Measurements from ENCODE around the gene MRAP2. TPM values are rescaled to one million over a fixed set of nuclear protein-coding genes. Genes with fewer than 3 reads are reported as not detected.

Gene MRAP2
- total and polyA plus RNA-seq, 2 donors (not counting 3 experiments of a cell fraction or from before 2014, with no cell fraction given), result 5.8 to 8.6 TPM

GRCh38 chr6:84016029-84016428 lies 17.5 kb upstream of the MRAP2 start:
- no peak overlapping the region for H3K4me2 ChIP-seq (ENCODE audit: insufficient read depth, low read length)
- dilution Hi-C loops (cut with MboI; ENCODE audit: extremely low pct_ligation_motif_present, low sequenced_read_pairs), result no loop called here
- H3K9me1 ChIP-seq (replicated peaks; ENCODE audit: control insufficient read depth, extremely low read depth, insufficient read depth, low read length), result no peaks in the 10 kb centered on the region
- DNase-seq (ENCODE audit: low read depth, low spot score) (no peak), FAIRE-seq (no peak)
- no peaks in the 10 kb centered on the region for H4K20me1 ChIP-seq (replicated peaks; ENCODE audit: control insufficient read depth, extremely low read depth, insufficient read depth, low read length)
- intact Hi-C loops (cut with micrococcal nuclease), result no loop called here
- H3K4me3 ChIP-seq (replicated peaks in 1 of 3; ENCODE audit: insufficient read depth in 1 of 3, low read depth in 1 of 3, low read length in 3 of 3), result no peak overlapping the region
- TF ChIP-seq EZH2 (IDR thresholded peaks at IDR 0.05; ENCODE audit: borderline replicate concordance, low read depth, low read length, severe bottlenecking) (no peak), POLR2AphosphoS5 (IDR thresholded peaks at IDR 0.05; ENCODE audit: insufficient read depth, low read depth, low read length) (no peak), MYC (IDR thresholded peaks at IDR 0.05; ENCODE audit: low read depth, low read length) (no peak)
- no peaks in the 10 kb centered on the region for H3K36me3 ChIP-seq (ENCODE audit: control insufficient read depth in 2 of 2, extremely low read depth in 1 of 2, insufficient read depth in 2 of 2, low read length in 2 of 2)
- H3K79me2 ChIP-seq (ENCODE audit: control insufficient read depth, insufficient read depth, low read length), result no peaks in the 10 kb centered on the region
- H3K9ac ChIP-seq (replicated peaks; ENCODE audit: extremely low read depth, insufficient read depth, low read length), result no peak overlapping the region
- no TSS peak for BruUV-seq (replicated peaks)
- ChIA-PET POLR2A (no interaction called here), CTCF (no interaction called here)
- no peak overlapping the region for H2AFZ ChIP-seq (ENCODE audit: low read depth, low read length)
- H3K27ac ChIP-seq (ENCODE audit: insufficient read depth, low read depth, low read length), result no peak overlapping the region
- H3K4me1 ChIP-seq (ENCODE audit: control insufficient read depth, extremely low read depth, insufficient read depth, low read length), result no peaks in the 10 kb centered on the region
- no peaks in the 10 kb centered on the region for H3K27me3 ChIP-seq (ENCODE audit: control insufficient read depth in 2 of 2, insufficient read depth in 2 of 2, low read length in 2 of 2)
- no peaks in the 10 kb centered on the region for H3K9me3 ChIP-seq (replicated peaks; ENCODE audit: control insufficient read depth, insufficient read depth, low read length)

DNA sequence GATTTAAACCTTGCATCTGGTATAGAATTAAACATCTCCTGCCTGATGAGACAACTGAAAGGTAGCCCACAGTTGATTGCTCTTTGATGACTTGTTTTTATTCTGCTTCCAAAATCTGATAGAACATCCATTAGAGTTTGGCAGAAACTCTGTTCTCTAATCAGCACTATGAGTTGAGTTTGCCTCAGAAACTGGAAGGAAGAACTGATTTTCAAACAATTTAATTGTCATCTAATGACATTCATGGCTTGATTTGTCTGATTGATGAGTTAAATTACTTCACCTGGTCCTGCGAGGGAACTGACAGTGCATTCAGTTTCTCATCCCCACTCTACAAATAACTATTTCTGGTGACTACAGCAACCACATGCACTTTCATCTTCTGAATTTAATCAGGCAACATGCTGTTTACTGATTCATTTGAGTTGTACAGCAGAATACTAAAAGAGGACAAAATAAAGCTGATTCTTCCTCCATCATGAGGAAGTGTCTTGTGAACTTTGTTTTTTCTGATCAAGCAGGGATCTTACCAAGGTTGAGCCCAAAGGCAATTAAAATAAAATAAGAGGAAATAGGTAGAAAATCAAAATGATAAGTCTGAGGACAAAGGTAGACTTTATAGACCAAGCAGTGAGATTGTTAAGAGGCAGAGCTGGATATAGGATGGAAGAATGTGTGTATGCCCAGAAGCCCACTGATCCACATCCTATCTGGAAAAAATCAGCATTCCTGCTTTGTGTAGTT lies 15.7 kb upstream of the MRAP2 start:
- POLR2A ChIA-PET, result no interaction called here
- no peak overlapping the region for H3K27ac ChIP-seq (ENCODE audit: insufficient read depth, low read depth, low read length)

More for the DNA sequence above, 15.7 kb upstream of the MRAP2 start:
- no peaks in the 10 kb centered on the region for H4K20me1 ChIP-seq (replicated peaks; ENCODE audit: control insufficient read depth, extremely low read depth, insufficient read depth, low read length)
- DNase-seq (ENCODE audit: low read depth, low spot score) (no peak), FAIRE-seq (no peak)
- no peak overlapping the region for H3K4me2 ChIP-seq (ENCODE audit: insufficient read depth, low read length)
- TF ChIP-seq JUN (IDR thresholded peaks at IDR 0.05; ENCODE audit: borderline replicate concordance, insufficient read depth, insufficient read length, low read depth) (no peak), POLR2AphosphoS5 (IDR thresholded peaks at IDR 0.05; ENCODE audit: insufficient read depth, low read depth, low read length) (no peak), GATA2 (IDR thresholded peaks at IDR 0.05; ENCODE audit: insufficient read depth, insufficient read length, low read depth, low read length) (no peak), EZH2 (IDR thresholded peaks at IDR 0.05; ENCODE audit: borderline replicate concordance, low read depth, low read length, severe bottlenecking) (no peak), POLR2A (IDR thresholded peaks at IDR 0.05; ENCODE audit: low read depth, low read length) (no peak), FOS (IDR thresholded peaks at IDR 0.05; ENCODE audit: borderline replicate concordance, insufficient read depth, low read length) (no peak), MYC (IDR thresholded peaks at IDR 0.05; ENCODE audit: low read depth, low read length) (no peak)
- TF ChIP-seq, protein P1, sequence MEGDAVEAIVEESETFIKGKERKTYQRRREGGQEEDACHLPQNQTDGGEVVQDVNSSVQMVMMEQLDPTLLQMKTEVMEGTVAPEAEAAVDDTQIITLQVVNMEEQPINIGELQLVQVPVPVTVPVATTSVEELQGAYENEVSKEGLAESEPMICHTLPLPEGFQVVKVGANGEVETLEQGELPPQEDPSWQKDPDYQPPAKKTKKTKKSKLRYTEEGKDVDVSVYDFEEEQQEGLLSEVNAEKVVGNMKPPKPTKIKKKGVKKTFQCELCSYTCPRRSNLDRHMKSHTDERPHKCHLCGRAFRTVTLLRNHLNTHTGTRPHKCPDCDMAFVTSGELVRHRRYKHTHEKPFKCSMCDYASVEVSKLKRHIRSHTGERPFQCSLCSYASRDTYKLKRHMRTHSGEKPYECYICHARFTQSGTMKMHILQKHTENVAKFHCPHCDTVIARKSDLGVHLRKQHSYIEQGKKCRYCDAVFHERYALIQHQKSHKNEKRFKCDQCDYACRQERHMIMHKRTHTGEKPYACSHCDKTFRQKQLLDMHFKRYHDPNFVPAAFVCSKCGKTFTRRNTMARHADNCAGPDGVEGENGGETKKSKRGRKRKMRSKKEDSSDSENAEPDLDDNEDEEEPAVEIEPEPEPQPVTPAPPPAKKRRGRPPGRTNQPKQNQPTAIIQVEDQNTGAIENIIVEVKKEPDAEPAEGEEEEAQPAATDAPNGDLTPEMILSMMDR (IDR thresholded peaks at IDR 0.05; ENCODE audit: extremely low read depth in 1 of 2, insufficient read depth in 1 of 2, low read depth in 1 of 2, low read length in 2 of 2), result no peak
- TF ChIP-seq, protein P2, sequence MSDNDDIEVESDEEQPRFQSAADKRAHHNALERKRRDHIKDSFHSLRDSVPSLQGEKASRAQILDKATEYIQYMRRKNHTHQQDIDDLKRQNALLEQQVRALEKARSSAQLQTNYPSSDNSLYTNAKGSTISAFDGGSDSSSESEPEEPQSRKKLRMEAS (IDR thresholded peaks at IDR 0.05; ENCODE audit: insufficient read depth, insufficient read length), result no peak
- H3K9me3 ChIP-seq (replicated peaks; ENCODE audit: control insufficient read depth, insufficient read depth, low read length), result no peaks in the 10 kb centered on the region
- intact Hi-C loops (cut with micrococcal nuclease) (no loop called here), dilution Hi-C loops (cut with MboI; ENCODE audit: extremely low pct_ligation_motif_present, low sequenced_read_pairs) (no loop called here)
- no peaks in the 10 kb centered on the region for H3K4me1 ChIP-seq (ENCODE audit: control insufficient read depth, extremely low read depth, insufficient read depth, low read length)
- CTCF ChIA-PET, result no interaction called here
- H3K4me3 ChIP-seq (replicated peaks in 1 of 3; ENCODE audit: insufficient read depth in 1 of 3, low read depth in 1 of 3, low read length in 3 of 3), result no peak overlapping the region
- no peaks in the 10 kb centered on the region for H3K36me3 ChIP-seq (ENCODE audit: control insufficient read depth in 2 of 2, extremely low read depth in 1 of 2, insufficient read depth in 2 of 2, low read length in 2 of 2)
- H3K9ac ChIP-seq (replicated peaks; ENCODE audit: extremely low read depth, insufficient read depth, low read length), result no peak overlapping the region
- no peaks in the 10 kb centered on the region for H3K27me3 ChIP-seq (ENCODE audit: control insufficient read depth in 2 of 2, insufficient read depth in 2 of 2, low read length in 2 of 2)
- H3K9me1 ChIP-seq (replicated peaks; ENCODE audit: control insufficient read depth, extremely low read depth, insufficient read depth, low read length), result no peaks in the 10 kb centered on the region
- H3K79me2 ChIP-seq (ENCODE audit: control insufficient read depth, insufficient read depth, low read length), result no peaks in the 10 kb centered on the region
- H2AFZ ChIP-seq (ENCODE audit: low read depth, low read length), result no peak overlapping the region
- no TSS peak for BruUV-seq (replicated peaks)
